DMS114 treated with DMSO at 0.1 percent for 48 hours (cell line): Measurements from ENCODE around the gene GIMAP6.
"Not testable (repeated sequence)": the region's sequence is repeated elsewhere in the genome, so short reads cannot be mapped to it uniquely, and the experiment has no call there.

Experiments used
- DNase-seq: peaks from one replicate; lab custom pipeline; 2025; ENCODE audit not compliant: unreplicated experiment; lab: John Stamatoyannopoulos, UW

Gene GIMAP6

GRCh38 chr7:150586068-150586784, 46.0 kb downstream of the GIMAP6 start:
- DNase-seq = no peak

- DNase-seq = no peak
Measured at GRCh38 chr7:150585199-150585598, 47.0 kb downstream of the GIMAP6 start.

- DNase-seq = no peak
Measured at GRCh38 chr7:150580638-150581394, 51.4 kb downstream of the GIMAP6 start.

- DNase-seq = not testable (repeated sequence)
Measured at GRCh38 chr7:150579979-150580637, 52.1 kb downstream of the GIMAP6 start.
